Chondrocyte (in vitro differentiated cells): ENCODE data around the gene SULT1C3. TPM values are rescaled to one million over a fixed set of nuclear protein-coding genes. Genes with fewer than 3 reads are reported as not detected.

Source experiments
- DNase-seq: peaks from one replicate; pipeline ENCODE4 v3.0.0; 2021; ENCODE audit warnings: mixed read lengths, low spot score
- H3K27ac Mint-ChIP-seq: one replicate; pipeline ENCODE4 v1.8.0; 2021; ENCODE audit warnings: mild to moderate bottlenecking, moderate library complexity, mixed read lengths; ENCODE audit not compliant: unreplicated experiment
- H3K27me3 Mint-ChIP-seq: 2 replicates; pipeline ENCODE4 v1.8.0; 2021; ENCODE audit warnings: low read depth, mixed read lengths
- H3K36me3 Mint-ChIP-seq: 2 replicates; pipeline ENCODE4 v1.8.0; 2021; ENCODE audit warnings: low read depth, mixed read lengths
- H3K4me1 Mint-ChIP-seq: 2 replicates; pipeline ENCODE4 v1.8.0; 2021; ENCODE audit warnings: low read depth, mild to moderate bottlenecking, mixed read lengths
- H3K4me3 Mint-ChIP-seq: one replicate; pipeline ENCODE4 v1.8.0; 2021; ENCODE audit warnings: mild to moderate bottlenecking, moderate library complexity, mixed read lengths; ENCODE audit not compliant: unreplicated experiment
- H3K9me3 Mint-ChIP-seq: 2 replicates; pipeline ENCODE4 v1.8.0; 2021; ENCODE audit warnings: low read depth, mixed read lengths
- total RNA-seq: library from RNA; stranded (reverse); gene quantifications from 3 replicates; pipeline ENCODE4 v1.2.1, GENCODE V29; 2021
- TF ChIP-seq, protein P1 (sequence below): fragments of 200-600 bp; sonication (generic); IDR thresholded peaks from 2 replicates; pipeline ENCODE4 v1.5.0; 2021; ENCODE audit warnings: antibody characterized with exemption, mild to moderate bottlenecking, moderate library complexity

The SULT1C3 gene
- total RNA-seq, 1 donor from 2014 or later = not detected

DNA sequence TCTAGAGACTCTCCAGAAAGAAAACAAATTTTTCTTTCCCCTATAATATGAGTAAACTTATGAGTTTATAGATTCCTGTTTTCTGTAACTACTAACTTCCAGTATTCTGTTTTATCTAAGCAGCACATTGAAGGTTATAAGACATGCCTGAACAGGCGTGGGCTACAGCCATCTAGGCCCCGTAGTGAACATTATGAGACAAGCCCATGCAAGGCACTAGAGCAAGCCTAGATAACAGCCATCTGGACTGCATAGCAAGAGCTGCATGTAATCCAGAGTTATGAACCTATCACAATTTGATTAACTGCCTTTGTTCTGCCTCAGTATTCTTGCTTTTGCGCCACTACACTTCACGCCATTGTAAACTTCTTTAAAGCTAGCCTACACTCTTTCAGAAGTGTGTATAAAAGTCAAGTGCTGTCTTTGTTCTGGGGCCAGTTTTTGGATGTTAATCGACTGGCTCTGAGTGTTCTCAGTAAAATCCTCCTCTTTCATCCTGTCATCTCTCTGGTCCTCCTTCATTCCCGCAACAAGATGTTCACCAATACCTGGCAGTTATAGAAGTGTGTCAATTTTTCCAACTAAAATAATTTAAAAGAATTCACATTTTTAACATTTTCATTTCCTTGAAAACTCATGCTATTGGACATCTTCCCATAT lies 3.0 kb upstream of the SULT1C3 start:
- Mint-ChIP-seq H3K36me3 (peaks cover 8% of the 10 kb centered on the region), H3K9me3 (peaks cover 20% of the 10 kb centered on the region), H3K4me1 (no peaks in the 10 kb centered on the region), H3K27ac (no peak overlapping the region), H3K27me3 (peaks cover 12% of the 10 kb centered on the region), H3K4me3 (no peak overlapping the region)
- DNase-seq = no peak
- TF ChIP-seq, protein P1, sequence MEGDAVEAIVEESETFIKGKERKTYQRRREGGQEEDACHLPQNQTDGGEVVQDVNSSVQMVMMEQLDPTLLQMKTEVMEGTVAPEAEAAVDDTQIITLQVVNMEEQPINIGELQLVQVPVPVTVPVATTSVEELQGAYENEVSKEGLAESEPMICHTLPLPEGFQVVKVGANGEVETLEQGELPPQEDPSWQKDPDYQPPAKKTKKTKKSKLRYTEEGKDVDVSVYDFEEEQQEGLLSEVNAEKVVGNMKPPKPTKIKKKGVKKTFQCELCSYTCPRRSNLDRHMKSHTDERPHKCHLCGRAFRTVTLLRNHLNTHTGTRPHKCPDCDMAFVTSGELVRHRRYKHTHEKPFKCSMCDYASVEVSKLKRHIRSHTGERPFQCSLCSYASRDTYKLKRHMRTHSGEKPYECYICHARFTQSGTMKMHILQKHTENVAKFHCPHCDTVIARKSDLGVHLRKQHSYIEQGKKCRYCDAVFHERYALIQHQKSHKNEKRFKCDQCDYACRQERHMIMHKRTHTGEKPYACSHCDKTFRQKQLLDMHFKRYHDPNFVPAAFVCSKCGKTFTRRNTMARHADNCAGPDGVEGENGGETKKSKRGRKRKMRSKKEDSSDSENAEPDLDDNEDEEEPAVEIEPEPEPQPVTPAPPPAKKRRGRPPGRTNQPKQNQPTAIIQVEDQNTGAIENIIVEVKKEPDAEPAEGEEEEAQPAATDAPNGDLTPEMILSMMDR = no peak

GRCh38 chr2:108240966-108241365 lies 1.2 kb downstream of the SULT1C3 start:
- Mint-ChIP-seq H3K36me3 (peaks cover 8% of the 10 kb centered on the region), H3K9me3 (peaks cover 19% of the 10 kb centered on the region), H3K4me1 (no peaks in the 10 kb centered on the region), H3K27ac (no peak overlapping the region), H3K27me3 (peaks cover 3% of the 10 kb centered on the region), H3K4me3 (no peak overlapping the region)
- TF ChIP-seq, protein P1 = no peak
- no peak for DNase-seq

DNA sequence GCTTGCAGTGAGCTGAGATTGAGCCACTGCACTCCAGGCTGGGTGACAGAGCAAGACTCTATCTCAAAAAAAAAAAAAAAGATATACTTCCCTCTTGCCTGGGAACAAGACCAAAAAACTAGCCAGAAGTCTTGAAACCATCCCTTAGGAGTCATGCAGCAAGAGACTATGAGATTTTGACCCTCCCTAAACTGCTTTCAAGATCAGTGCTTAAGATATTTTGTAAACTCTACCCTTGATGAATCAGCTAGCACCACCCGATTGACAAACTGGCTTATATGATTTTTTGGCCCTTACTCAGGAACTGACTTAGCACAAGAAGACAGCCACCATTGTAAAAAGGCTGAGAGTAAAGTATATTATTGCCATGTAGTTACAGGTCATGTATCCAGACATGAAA lies 3.8 kb downstream of the SULT1C3 start:
- Mint-ChIP-seq H3K4me3 (no peak overlapping the region), H3K9me3 (peaks cover 8% of the 10 kb centered on the region), H3K27ac (no peak overlapping the region), H3K4me1 (no peaks in the 10 kb centered on the region), H3K27me3 (peaks cover 8% of the 10 kb centered on the region), H3K36me3 (peaks cover 2% of the 10 kb centered on the region)
- TF ChIP-seq, protein P1 = no peak
- DNase-seq = no peak

DNA sequence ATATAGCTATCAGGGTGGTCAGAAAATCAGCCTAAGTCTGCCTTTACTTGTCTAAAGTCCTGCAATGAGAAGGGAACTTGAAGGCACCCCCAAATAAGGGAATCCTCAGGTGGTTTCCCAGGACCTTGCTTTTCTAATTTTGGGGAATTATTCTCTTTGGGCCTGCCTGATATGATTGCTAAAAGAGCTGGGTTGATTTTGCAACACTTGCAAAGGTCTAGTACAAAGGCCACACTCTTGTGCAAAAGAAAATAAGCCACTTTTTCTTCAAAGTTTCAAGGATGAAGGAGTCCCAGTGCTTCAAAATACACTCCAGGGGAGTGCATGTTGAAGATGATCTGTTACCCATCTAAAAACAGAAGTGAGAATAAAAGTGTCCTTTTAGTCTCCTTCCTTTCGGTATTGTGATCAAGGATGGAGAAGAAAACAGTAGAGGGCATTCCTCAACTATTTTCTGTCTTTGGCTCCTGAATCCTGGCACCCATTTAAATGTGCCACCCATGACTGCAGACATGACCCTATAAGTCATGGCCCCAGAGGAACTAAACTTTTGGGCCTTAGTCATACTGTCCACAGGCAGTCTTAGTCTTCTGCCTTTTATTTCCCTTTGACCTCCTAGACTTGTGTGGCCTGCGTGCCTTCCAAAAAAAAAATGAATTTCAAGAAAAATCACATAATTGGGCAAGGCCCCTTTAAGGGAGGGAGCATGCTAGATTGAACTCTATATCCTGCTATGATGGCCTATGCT lies 5.1 kb downstream of the SULT1C3 start:
- TF ChIP-seq, protein P1 = no peak
- Mint-ChIP-seq H3K36me3 (peaks cover 2% of the 10 kb centered on the region), H3K27ac (no peak overlapping the region), H3K4me1 (no peaks in the 10 kb centered on the region), H3K4me3 (no peak overlapping the region), H3K9me3 (peaks cover 8% of the 10 kb centered on the region), H3K27me3 (peaks cover 14% of the 10 kb centered on the region)
- no peak for DNase-seq

DNA sequence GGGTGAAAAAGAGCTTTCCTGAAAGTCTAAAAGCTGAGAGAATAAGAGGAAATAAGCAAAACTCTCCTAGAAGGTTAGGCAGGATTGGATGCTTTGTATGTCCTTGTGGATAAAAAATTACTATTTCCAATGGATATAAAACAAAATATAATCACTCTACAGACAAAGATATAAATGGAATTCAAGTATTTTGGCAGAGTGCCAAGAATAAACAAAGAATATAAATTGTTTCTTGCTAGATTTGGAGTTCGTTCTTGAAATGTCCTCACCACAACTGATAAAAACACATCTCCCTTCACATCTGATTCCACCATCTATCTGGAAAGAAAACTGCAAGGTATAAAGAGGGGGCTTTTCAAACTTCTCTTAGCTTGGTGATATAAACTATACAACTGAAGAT lies 13.3 kb downstream of the SULT1C3 start:
- H3K36me3 Mint-ChIP-seq = no peaks in the 10 kb centered on the region
- no peaks in the 10 kb centered on the region for H3K9me3 Mint-ChIP-seq
- no peak overlapping the region for H3K27ac Mint-ChIP-seq
- H3K4me1 Mint-ChIP-seq = no peaks in the 10 kb centered on the region
- TF ChIP-seq, protein P1 = no peak
- DNase-seq = no peak
- no peak overlapping the region for H3K4me3 Mint-ChIP-seq
- H3K27me3 Mint-ChIP-seq = peaks cover 36% of the 10 kb centered on the region
